ENCODE measurements around the gene ZHX3. TPM values are rescaled to one million over a fixed set of nuclear protein-coding genes. Genes with fewer than 3 reads are reported as not detected.

The ZHX3 gene
- total and polyA plus RNA-seq, 2 of the 13 experiments (the other 11 are each of a cell fraction or from before 2014, with no cell fraction given): 8.4 to 11.7 TPM

- no peak for TF ChIP-seq CREB1 (IDR thresholded peaks at IDR 0.05)
- TF ChIP-seq CREB1 (CRISPR knock-in tag; IDR thresholded peaks at IDR 0.05): no peak
- TF ChIP-seq HOXA5 (CRISPR knock-in tag; IDR thresholded peaks at IDR 0.05): 0 out of 2 replicates have a peak, but pooled peaks have one; percentile 54
- TF ChIP-seq GZF1 (CRISPR knock-in tag; IDR thresholded peaks at IDR 0.05): peak; percentile 64; the same call in 1 of the 2 replicates
- no peak for TF ChIP-seq HNF4G (IDR thresholded peaks at IDR 0.05; ENCODE audit: borderline replicate concordance, low read depth, low read length)
- TF ChIP-seq HNF4G (CRISPR knock-in tag; IDR thresholded peaks at IDR 0.05; ENCODE audit: borderline replicate concordance, low read depth): peak; percentile 77; the same call in 1 of the 2 replicates
- peak; percentile 74; the same call in 1 of the 2 replicates for TF ChIP-seq ZNF142 (CRISPR knock-in tag; IDR thresholded peaks at IDR 0.05)
- peak; percentile 63; the same call in 1 of the 2 replicates for TF ChIP-seq ZNF839 (CRISPR knock-in tag; IDR thresholded peaks at IDR 0.05; ENCODE audit: borderline replicate concordance)
- TF ChIP-seq ONECUT2 (CRISPR knock-in tag; IDR thresholded peaks at IDR 0.05): no peak
- no peak for TF ChIP-seq PAF1 (CRISPR knock-in tag; IDR thresholded peaks at IDR 0.05)
- TF ChIP-seq ZNF704 (CRISPR knock-in tag; IDR thresholded peaks at IDR 0.05; ENCODE audit: borderline replicate concordance): peak; percentile 90
- no peak for TF ChIP-seq ZNF615 (CRISPR knock-in tag; IDR thresholded peaks at IDR 0.05; ENCODE audit: borderline replicate concordance)
- no peak for TF ChIP-seq FUBP1 (CRISPR knock-in tag; IDR thresholded peaks at IDR 0.05; ENCODE audit: borderline replicate concordance)
- TF ChIP-seq ZNF484 (CRISPR knock-in tag; IDR thresholded peaks at IDR 0.05; ENCODE audit: borderline replicate concordance, low read depth): no peak
- 0 out of 2 replicates have a peak, but pooled peaks have one; percentile 67 for TF ChIP-seq ZNF674 (CRISPR knock-in tag; IDR thresholded peaks at IDR 0.05; ENCODE audit: low read depth)
- peak; percentile 63; the same call in 1 of the 2 replicates for TF ChIP-seq ZNF776 (CRISPR knock-in tag; IDR thresholded peaks at IDR 0.05)
- no peak for TF ChIP-seq SMARCE1 (IDR thresholded peaks at IDR 0.05; ENCODE audit: borderline replicate concordance)
- TF ChIP-seq, protein P1, sequence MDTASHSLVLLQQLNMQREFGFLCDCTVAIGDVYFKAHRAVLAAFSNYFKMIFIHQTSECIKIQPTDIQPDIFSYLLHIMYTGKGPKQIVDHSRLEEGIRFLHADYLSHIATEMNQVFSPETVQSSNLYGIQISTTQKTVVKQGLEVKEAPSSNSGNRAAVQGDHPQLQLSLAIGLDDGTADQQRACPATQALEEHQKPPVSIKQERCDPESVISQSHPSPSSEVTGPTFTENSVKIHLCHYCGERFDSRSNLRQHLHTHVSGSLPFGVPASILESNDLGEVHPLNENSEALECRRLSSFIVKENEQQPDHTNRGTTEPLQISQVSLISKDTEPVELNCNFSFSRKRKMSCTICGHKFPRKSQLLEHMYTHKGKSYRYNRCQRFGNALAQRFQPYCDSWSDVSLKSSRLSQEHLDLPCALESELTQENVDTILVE (CRISPR knock-in tag; IDR thresholded peaks at IDR 0.05): no peak
- TF ChIP-seq RFX1 (IDR thresholded peaks at IDR 0.05): no peak
Measured at GRCh38 chr20:41316602-41317545, 657 bp downstream of the ZHX3 start (continued).
